ENCODE measurements around the gene PLEKHG4B.
"Not testable (repeated sequence)": the region's sequence is repeated elsewhere in the genome, so short reads cannot be mapped to it uniquely, and the experiment has no call there.

The PLEKHG4B gene

DNA sequence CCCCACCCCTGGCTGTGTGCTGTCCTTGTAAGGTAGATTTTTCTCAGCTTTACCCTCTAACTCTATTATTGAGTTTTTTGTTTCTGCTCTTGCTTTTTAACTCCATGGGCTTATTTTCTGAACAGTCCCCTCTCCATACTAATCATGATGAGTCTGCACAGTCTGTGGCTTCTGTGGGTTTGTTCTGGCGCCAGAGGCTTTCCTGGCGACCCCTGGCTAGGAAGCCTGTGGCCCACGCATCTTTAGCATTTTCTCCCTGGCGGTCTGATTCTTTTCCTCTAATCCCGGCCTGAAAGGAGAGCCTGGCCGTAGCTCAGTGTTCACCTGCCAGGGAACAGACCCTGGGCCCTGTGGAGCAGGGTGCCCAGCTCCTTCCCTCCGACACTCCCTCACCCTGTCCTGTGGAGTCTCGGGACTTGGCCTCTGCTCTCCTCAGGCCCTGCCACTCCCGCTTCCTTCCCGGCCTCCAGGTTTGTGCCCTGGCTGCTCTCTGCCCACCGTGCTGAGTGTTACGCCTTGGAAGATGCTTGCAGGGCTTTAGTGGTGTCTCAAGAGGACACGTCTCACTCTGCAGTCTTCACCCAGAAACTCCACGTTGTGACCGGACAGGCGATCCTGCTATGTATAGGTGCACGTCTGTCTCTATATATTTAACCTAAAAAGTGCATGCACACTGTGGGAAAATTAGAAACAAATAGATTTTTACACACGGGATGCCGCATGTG, 67.6 kb downstream of the PLEKHG4B start:
- no peak for FAIRE-seq

- FAIRE-seq = no peak
Measured at GRCh38 chr5:160173-160510, 68.2 kb downstream of the PLEKHG4B start.

- FAIRE-seq = no peak
Measured at GRCh38 chr5:160921-161802, 69.2 kb downstream of the PLEKHG4B start.

GRCh38 chr5:161803-162110, 69.8 kb downstream of the PLEKHG4B start:
- no peak for FAIRE-seq

DNA sequence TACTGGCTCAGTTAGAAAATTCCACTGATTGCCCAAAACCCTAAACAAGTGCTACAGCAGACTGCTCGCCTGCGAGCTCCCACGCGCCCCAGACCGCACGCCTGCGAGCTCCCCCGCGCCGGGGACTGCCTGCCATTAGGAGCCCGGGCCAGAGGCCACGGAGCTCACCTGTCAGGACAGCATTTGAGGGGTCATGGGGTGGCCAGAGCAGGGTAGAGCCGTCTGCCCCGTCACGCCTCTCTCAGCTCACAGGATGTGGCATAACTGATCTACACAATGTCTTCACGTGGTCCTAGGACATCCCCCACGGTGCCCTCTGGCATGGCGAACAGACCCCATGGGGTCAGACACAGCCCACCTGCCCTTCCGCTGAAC, 70.2 kb downstream of the PLEKHG4B start:
- no peak for FAIRE-seq

GRCh38 chr5:162565-163337, 70.8 kb downstream of the PLEKHG4B start:
- no peak for FAIRE-seq

GRCh38 chr5:163338-163620, 71.3 kb downstream of the PLEKHG4B start:
- no peak for FAIRE-seq

DNA sequence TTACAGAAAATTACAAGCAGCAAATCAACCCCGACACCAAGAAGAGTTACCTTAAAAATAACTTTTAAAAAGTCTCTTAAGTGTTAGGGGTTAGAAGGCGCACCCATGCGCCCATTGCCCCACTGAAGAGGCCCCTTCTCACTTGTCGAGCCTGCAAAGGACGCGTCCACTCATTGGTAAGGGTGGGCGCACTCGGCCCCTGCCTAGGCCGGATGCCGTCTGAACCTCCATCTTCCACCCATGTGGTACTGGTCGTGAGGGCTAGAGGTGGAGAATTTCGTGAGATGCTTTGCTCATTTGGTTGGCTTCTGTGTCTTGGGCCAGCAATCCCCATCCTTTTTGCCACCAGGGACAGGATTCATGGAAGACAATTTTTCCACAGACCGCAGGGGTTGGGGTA, 71.9 kb downstream of the PLEKHG4B start:
- no peak for FAIRE-seq

DNA sequence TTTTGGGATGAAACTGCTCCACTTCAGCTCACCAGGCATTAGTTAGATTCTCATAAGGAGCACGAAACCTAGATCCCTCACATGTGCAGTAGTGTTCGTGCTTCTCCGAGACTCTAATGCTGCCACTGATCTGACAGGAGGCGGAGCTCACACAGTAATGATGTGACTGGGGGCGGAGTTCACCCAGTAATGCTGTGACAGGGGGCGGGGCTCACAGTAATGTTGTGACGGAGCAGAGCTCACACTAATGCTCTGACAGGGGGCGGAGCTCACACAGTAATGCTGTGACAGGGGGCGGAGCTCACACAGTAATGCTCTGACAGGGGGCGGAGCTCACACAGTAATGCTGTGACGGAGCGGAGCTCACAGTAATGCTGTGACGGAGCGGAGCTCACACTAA, 72.3 kb downstream of the PLEKHG4B start:
- FAIRE-seq = no peak

DNA sequence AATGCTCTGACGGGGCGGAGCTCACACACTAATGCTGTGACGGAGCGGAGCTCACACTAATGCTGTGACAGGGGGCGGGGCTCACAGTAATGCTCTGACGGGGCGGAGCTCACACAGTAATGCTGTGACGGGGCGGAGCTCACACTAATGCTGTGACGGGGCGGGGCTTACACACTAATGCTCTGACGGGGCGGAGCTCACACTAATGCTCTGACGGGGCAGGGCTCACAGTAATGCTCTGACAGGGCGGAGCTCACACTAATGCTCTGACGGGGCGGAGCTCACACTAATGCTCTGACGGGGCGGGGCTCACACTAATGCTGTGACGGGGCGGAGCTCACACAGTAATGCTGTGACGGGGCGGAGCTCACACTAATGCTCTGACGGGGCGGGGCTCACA, 72.8 kb downstream of the PLEKHG4B start:
- FAIRE-seq = not testable (repeated sequence)

GRCh38 chr5:166441-167372, 74.7 kb downstream of the PLEKHG4B start:
- no peak for FAIRE-seq

DNA sequence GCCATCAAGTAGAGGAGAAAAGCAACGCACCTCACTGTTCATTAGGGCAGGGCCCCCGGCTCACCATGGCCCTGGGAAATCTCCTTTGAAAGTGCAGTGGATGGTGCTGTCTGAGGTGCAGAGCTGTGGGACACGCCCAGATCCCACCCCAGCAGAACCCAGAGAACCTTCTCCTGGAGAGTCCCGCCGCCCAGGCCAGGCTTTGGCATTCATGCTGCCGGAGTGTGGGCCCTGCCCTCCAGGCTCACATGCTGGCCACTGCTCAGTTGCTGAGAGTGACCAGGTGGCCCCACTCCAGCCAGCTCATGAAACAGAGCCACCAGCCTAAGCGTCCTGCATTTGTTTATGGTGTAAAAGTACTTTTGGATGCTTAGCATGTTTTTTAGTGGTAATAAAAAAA, 75.5 kb downstream of the PLEKHG4B start:
- FAIRE-seq = no peak

DNA sequence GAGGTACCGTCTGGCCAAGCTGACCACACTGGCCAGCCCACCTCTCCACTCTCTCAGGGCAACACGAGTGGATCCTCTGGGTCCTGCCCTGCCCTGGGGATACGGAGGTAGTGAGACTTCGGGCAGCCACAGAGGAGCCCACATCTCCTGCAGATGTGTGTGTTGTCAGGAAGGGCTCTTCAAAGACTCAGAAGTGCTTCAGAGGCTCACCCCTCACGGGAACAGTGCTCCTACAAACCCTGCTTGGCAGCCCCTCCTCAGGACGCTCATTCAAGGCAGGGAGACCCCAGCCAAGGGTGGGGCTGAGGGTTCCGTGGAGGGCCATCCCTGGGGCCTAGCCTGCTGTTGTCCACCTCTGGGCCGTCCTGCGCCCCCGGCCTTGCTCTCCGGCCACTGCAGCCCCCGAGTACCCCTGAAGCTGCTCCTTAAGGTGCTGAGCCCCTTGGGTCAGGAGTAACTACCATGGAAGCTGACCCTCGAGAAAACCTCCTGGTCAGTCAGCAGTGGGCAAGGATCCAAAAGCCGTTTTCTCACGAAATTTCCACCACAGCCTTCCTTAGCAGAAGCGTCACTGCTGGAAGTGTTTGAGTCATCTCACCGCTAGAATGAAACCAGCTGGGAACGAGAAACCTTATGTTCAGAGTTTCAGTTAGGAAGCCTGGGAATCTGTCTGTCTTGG, 76.2 kb downstream of the PLEKHG4B start:
- no peak for FAIRE-seq

GRCh38 chr5:169071-169727, 77.2 kb downstream of the PLEKHG4B start:
- FAIRE-seq = no peak

DNA sequence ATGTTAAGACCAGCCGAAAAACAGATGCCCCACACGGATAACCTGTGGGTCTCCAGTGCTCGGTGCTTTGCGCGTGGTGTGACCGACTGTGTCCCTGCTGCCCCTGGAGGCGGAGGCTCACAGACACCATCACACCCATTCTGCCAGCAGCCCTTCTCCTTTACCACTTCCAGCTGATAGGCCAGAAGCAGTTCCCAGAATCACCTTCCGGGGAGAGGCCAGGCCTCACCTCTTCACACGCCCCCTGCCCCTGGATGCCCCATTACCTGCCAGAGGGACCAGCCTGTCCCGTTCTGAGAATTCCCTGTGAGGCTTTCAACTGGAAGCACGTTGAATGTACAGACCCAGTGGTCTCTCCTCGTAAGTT, 77.7 kb downstream of the PLEKHG4B start:
- no peak for FAIRE-seq

DNA sequence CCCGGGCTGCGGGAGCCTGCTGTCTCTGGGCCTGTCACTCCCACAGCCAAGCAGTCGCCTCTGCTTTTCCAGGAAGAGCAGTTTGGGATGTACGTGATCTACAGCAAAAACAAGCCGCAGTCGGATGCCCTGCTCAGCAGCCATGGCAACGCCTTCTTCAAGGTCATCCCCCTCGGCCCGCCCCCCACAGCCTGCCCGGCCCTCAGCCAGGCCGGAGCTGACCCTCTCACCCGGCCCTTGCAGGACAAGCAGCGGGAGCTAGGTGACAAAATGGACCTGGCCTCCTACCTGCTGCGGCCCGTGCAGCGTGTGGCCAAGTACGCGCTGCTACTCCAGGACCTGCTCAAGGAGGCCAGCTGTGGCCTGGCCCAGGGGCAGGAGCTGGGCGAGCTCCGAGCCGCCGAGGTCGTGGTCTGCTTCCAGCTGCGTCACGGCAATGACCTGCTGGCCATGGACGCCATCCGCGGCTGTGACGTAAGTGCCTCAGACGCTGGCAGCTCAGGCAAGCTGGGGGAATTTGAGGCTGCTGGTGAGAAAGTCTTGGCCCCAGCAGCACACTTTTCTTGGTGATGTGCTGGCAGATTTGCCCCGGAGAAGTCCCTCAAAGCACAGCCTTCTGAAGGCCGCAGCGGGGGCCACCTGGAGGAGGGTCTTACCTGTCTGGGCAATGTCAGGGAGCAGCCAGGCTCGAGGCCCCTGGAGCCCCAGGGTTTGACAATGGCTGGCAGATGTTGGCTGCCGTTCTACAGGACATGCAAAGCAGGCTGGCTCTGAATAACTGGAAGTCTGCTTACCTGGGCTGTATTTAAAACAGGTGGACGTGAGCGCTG, 79.2 kb downstream of the PLEKHG4B start:
- no peak for FAIRE-seq

GRCh38 chr5:171801-172331, 79.9 kb downstream of the PLEKHG4B start:
- no peak for FAIRE-seq

- no peak for FAIRE-seq
Measured at GRCh38 chr5:172421-172820, 80.5 kb downstream of the PLEKHG4B start.

DNA sequence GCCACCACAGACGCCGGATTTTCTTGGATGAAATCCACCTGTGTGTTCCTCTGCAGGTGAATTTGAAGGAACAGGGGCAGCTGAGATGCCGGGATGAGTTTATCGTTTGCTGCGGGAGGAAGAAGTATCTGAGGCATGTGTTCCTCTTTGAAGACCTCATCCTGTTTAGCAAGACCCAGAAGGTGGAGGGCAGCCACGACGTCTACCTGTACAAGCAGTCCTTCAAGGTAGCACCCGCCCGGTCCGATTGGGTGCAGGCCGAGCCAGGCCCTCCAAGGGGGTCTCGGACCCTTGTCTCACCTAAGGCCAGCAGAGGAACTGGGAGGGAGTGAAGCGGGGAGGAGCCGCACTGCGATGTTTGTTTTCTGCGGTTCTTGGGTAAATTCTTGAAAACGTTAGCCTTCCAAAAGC, 80.9 kb downstream of the PLEKHG4B start:
- no peak for FAIRE-seq

Measured in A204.1 (cell line).